GM12874 (cell line): ENCODE results near the gene TAF15.

Source experiments
- CTCF ChIP-seq: IDR thresholded peaks from 2 replicates; pipeline ENCODE4 v1.5.1; 2011; ENCODE audit warnings: low read depth, mild to moderate bottlenecking, control low read depth, low read length, moderate library complexity; ENCODE audit not compliant: insufficient read depth

Gene TAF15

GRCh38 chr17:35811759-35812158, 2.5 kb downstream of the TAF15 start:
- TF ChIP-seq CTCF, result no peak

- TF ChIP-seq CTCF, result no peak
Observed at GRCh38 chr17:35812456-35812855, 3.2 kb downstream of the TAF15 start.

GRCh38 chr17:35816723-35817122, 7.4 kb downstream of the TAF15 start:
- TF ChIP-seq CTCF, result no peak

- no peak for TF ChIP-seq CTCF
Observed at GRCh38 chr17:35817196-35817595, 7.9 kb downstream of the TAF15 start.

- no peak for TF ChIP-seq CTCF
Observed at GRCh38 chr17:35819455-35819854, 10.2 kb downstream of the TAF15 start.

GRCh38 chr17:35821308-35821707, 12.0 kb downstream of the TAF15 start:
- TF ChIP-seq CTCF, result no peak

GRCh38 chr17:35825206-35825605, 15.9 kb downstream of the TAF15 start:
- no peak for TF ChIP-seq CTCF

GRCh38 chr17:35841101-35841500, 31.8 kb downstream of the TAF15 start:
- TF ChIP-seq CTCF, result no peak
